HepG2 (cell line): Measurements from ENCODE around the gene EPB41L5. TPM values are rescaled to one million over a fixed set of nuclear protein-coding genes. Genes with fewer than 3 reads are reported as not detected.

Experiments used
- ATF4 ChIP-seq, 2 experiments: fragments of 450-650 bp in 1 of 2; sonication (generic) in 1 of 2; formaldehyde crosslinking; IDR thresholded peaks; 2 replicates each; pipeline versions ENCODE4 v1.5.0 to v1.8.0; 2020 to 2022; ENCODE audit warnings: mild to moderate bottlenecking in 1 of 2, missing genetic modification reagents in 1 of 2
- BATF2 ChIP-seq: sonication (generic); formaldehyde crosslinking; IDR thresholded peaks from 2 replicates; pipeline ENCODE4 v1.8.0; 2022; ENCODE audit warnings: mild to moderate bottlenecking, missing genetic modification reagents, moderate library complexity
- ETV5 ChIP-seq: IDR thresholded peaks from 2 replicates; pipeline ENCODE4 v1.6.1; 2018; ENCODE audit warnings: missing biosample characterization, missing genetic modification reagents, inconsistent platforms, borderline replicate concordance
- FOXC1 ChIP-seq: sonication (generic); formaldehyde crosslinking; IDR thresholded peaks from 2 replicates; pipeline ENCODE4 v1.8.0; 2022; ENCODE audit warnings: mild to moderate bottlenecking, missing genetic modification reagents, borderline replicate concordance
- IKZF4 ChIP-seq: sonication (generic); formaldehyde crosslinking; IDR thresholded peaks from 2 replicates; pipeline ENCODE4 v1.5.1; 2020; ENCODE audit warnings: borderline replicate concordance, mild to moderate bottlenecking, low read depth, missing genetic modification reagents; ENCODE audit errors: not compliant biosample characterization
- KLF12 ChIP-seq: sonication (generic); formaldehyde crosslinking; IDR thresholded peaks from 2 replicates; pipeline ENCODE4 v1.4.0; 2020; ENCODE audit warnings: missing genetic modification reagents, borderline replicate concordance
- KLF9 ChIP-seq: IDR thresholded peaks from 2 replicates; pipeline ENCODE4 v1.6.1; 2016; ENCODE audit warnings: low read depth
- MAFG ChIP-seq: sonication (generic); formaldehyde crosslinking; IDR thresholded peaks from 2 replicates; pipeline ENCODE4 v1.5.1; 2020; ENCODE audit warnings: mild to moderate bottlenecking, missing genetic modification reagents
- RCOR2 ChIP-seq: IDR thresholded peaks from 2 replicates; pipeline ENCODE4 v1.6.1; 2016; ENCODE audit warnings: missing biosample characterization, missing genetic modification reagents
- RXRB ChIP-seq: IDR thresholded peaks from 2 replicates; pipeline ENCODE4 v1.6.1; 2016; ENCODE audit warnings: borderline replicate concordance, missing genetic modification reagents, missing compliant biosample characterization
- SKIL ChIP-seq: sonication (generic); formaldehyde crosslinking; IDR thresholded peaks from 2 replicates; pipeline ENCODE4 v1.8.0; 2022; ENCODE audit warnings: missing genetic modification reagents, mild to moderate bottlenecking, moderate library complexity, borderline replicate concordance
- SOX5 ChIP-seq: IDR thresholded peaks from 2 replicates; pipeline ENCODE4 v1.6.1; 2016; ENCODE audit warnings: borderline replicate concordance
- SOX6 ChIP-seq, 2 experiments: fragments of 450-650 bp in 1 of 2; sonication (generic) in 1 of 2; formaldehyde crosslinking in 1 of 2; IDR thresholded peaks; 2 replicates each; pipeline versions ENCODE4 v1.4.0 to v1.6.1; 2017 to 2020; ENCODE audit warnings: antibody characterized with exemption in 1 of 2, mild to moderate bottlenecking in 1 of 2, missing genetic modification reagents in 1 of 2
- SPEN ChIP-seq: sonication (generic); formaldehyde crosslinking; IDR thresholded peaks from 2 replicates; pipeline ENCODE4 v1.5.1; 2020; ENCODE audit warnings: low read depth, mild to moderate bottlenecking, missing genetic modification reagents
- TBX2 ChIP-seq: sonication (generic); formaldehyde crosslinking; IDR thresholded peaks from 2 replicates; pipeline ENCODE4 v1.5.0; 2020; ENCODE audit warnings: missing genetic modification reagents, mild to moderate bottlenecking, borderline replicate concordance
- TEAD3 ChIP-seq: optimal IDR thresholded peaks from 2 replicates; pipeline ENCODE3; 2016; ENCODE audit warnings: borderline replicate concordance
- U2AF1 ChIP-seq: fragments of 200-400 bp; formaldehyde crosslinking; optimal IDR thresholded peaks from 2 replicates; pipeline ENCODE3; 2017; ENCODE audit warnings: mild to moderate bottlenecking, low read depth, low read length
- ZFP91 ChIP-seq: sonication (generic); formaldehyde crosslinking; IDR thresholded peaks from 2 replicates; pipeline ENCODE4 v1.9.0; 2022; ENCODE audit warnings: missing genetic modification reagents, mild to moderate bottlenecking, borderline replicate concordance
- ZNF251 ChIP-seq: sonication (generic); formaldehyde crosslinking; IDR thresholded peaks from 2 replicates; pipeline ENCODE4 v1.9.0; 2021; ENCODE audit warnings: mild to moderate bottlenecking, missing genetic modification reagents
- ZNF430 ChIP-seq: sonication (generic); formaldehyde crosslinking; IDR thresholded peaks from 2 replicates; pipeline ENCODE4 v1.9.0; 2021; ENCODE audit warnings: mild to moderate bottlenecking, missing genetic modification reagents
- polyA plus RNA-seq, 8 experiments: library from polyadenylated mRNA; depleted of rRNA in 3 of 8; stranded (reverse) in 7 of 8; unstranded in 1 of 8; fragments of >200 nt; fragmentation: Illumina TruSeq in 4 of 8; extraction: Trizol in 4 of 8; gene quantifications; 2 replicates each; pipeline versions ENCODE4 v1.2.1 to v1.2.3, GENCODE V29; 2011 to 2016; ENCODE audit warnings: low read depth in 4 of 8, missing spikeins in 1 of 8, mixed read lengths in 1 of 8; ENCODE audit not compliant: insufficient read depth in 1 of 8
- total RNA-seq, 5 experiments: library from RNA; depleted of rRNA; stranded (reverse); fragments of >200 nt; fragmentation: Illumina TruSeq; extraction: Trizol; gene quantifications; 2 replicates each; pipeline ENCODE4 v1.2.3, GENCODE V29; 2016; ENCODE audit warnings: low read depth in 1 of 5
- TF ChIP-seq, protein P1 (sequence below): sonication (generic); formaldehyde crosslinking; IDR thresholded peaks from 2 replicates; pipeline ENCODE4 v1.5.0; 2020; ENCODE audit warnings: mild to moderate bottlenecking, missing genetic modification reagents

Gene EPB41L5
- total and polyA plus RNA-seq, 2 of the 13 experiments (the other 11 are each of a cell fraction or from before 2014, with no cell fraction given) = 40.5 to 47.5 TPM

GRCh38 chr2:120227111-120227991 lies 214.5 kb downstream of the EPB41L5 start (continued):
- TF ChIP-seq RXRB (peak; percentile 30; the same call in 1 of the 2 replicates), MAFG (CRISPR knock-in tag) (no peak), RCOR2 (CRISPR knock-in tag) (0 out of 2 replicates have a peak, but pooled peaks have one; percentile 13), ZFP91 (CRISPR knock-in tag) (peak; percentile 40; the same call in 1 of the 2 replicates), SPEN (no peak), U2AF1 (no peak), ETV5 (peak; percentile 39; the same call in 1 of the 2 replicates), SOX5 (CRISPR knock-in tag) (no peak), TEAD3 (CRISPR knock-in tag) (peak; percentile 8), BATF2 (CRISPR knock-in tag) (0 out of 2 replicates have a peak, but pooled peaks have one; percentile 35), KLF9 (CRISPR knock-in tag) (no peak), ZNF251 (CRISPR knock-in tag) (no peak), FOXC1 (CRISPR knock-in tag) (no peak), TBX2 (CRISPR knock-in tag) (peak; percentile 68; the same call in 1 of the 2 replicates), SOX6 (IDR thresholded peaks at IDR 0.05) (no peak), SOX6 (CRISPR knock-in tag; IDR thresholded peaks at IDR 0.05) (peak; percentile 71), ATF4 (CRISPR knock-in tag; IDR thresholded peaks at IDR 0.05) (peak in 1 of 2 experiments; percentile 36; a peak in 1 of 4 replicates), IKZF4 (CRISPR knock-in tag) (no peak), ZNF430 (no peak), KLF12 (CRISPR knock-in tag) (no peak), SKIL (CRISPR knock-in tag) (peak; percentile 64)
- TF ChIP-seq, protein P1, sequence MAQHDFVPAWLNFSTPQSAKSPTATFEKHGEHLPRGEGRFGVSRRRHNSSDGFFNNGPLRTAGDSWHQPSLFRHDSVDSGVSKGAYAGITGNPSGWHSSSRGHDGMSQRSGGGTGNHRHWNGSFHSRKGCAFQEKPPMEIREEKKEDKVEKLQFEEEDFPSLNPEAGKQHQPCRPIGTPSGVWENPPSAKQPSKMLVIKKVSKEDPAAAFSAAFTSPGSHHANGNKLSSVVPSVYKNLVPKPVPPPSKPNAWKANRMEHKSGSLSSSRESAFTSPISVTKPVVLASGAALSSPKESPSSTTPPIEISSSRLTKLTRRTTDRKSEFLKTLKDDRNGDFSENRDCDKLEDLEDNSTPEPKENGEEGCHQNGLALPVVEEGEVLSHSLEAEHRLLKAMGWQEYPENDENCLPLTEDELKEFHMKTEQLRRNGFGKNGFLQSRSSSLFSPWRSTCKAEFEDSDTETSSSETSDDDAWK (CRISPR knock-in tag) = no peak
